ENCODE measurements around the gene SCARF1. TPM values are rescaled to one million over a fixed set of nuclear protein-coding genes. Genes with fewer than 3 reads are reported as not detected.
"Not testable (repeated sequence)": the region's sequence is repeated elsewhere in the genome, so short reads cannot be mapped to it uniquely, and the experiment has no call there.

Gene SCARF1
- total RNA-seq, 1 donor from 2014 or later: 289 TPM

- no peak overlapping the region for H3K27ac Mint-ChIP-seq (ENCODE audit: unreplicated experiment)
- H3K27me3 Mint-ChIP-seq (ENCODE audit: unreplicated experiment): peaks cover 2% of the 10 kb centered on the region
- H3K9me3 Mint-ChIP-seq (ENCODE audit: unreplicated experiment): no peaks in the 10 kb centered on the region
- peaks cover 57% of the 10 kb centered on the region for H3K36me3 Mint-ChIP-seq (ENCODE audit: low read depth, unreplicated experiment)
- H3K4me3 Mint-ChIP-seq (ENCODE audit: unreplicated experiment): no peak overlapping the region
- peaks cover 4% of the 10 kb centered on the region for H3K4me1 Mint-ChIP-seq (ENCODE audit: unreplicated experiment)
- no peak for TF ChIP-seq CTCF (IDR thresholded peaks at IDR 0.05; ENCODE audit: unreplicated experiment)
- DNase-seq (ENCODE audit: low spot score): no peak
Observed at GRCh38 chr17:1661045-1661444, 15.5 kb upstream of the SCARF1 start.

GRCh38 chr17:1658100-1658499 is 12.6 kb upstream of the SCARF1 start:
- H3K27ac Mint-ChIP-seq (ENCODE audit: unreplicated experiment): no peak overlapping the region
- H3K9me3 Mint-ChIP-seq (ENCODE audit: unreplicated experiment): no peaks in the 10 kb centered on the region
- TF ChIP-seq CTCF (IDR thresholded peaks at IDR 0.05; ENCODE audit: unreplicated experiment): no peak
- no peak for DNase-seq (ENCODE audit: low spot score)
- peak overlapping the region; percentile 79 for H3K4me3 Mint-ChIP-seq (ENCODE audit: unreplicated experiment)
- H3K36me3 Mint-ChIP-seq (ENCODE audit: low read depth, unreplicated experiment): peaks cover 74% of the 10 kb centered on the region
- H3K27me3 Mint-ChIP-seq (ENCODE audit: unreplicated experiment): peaks cover 7% of the 10 kb centered on the region
- peaks cover 4% of the 10 kb centered on the region for H3K4me1 Mint-ChIP-seq (ENCODE audit: unreplicated experiment)

- Mint-ChIP-seq H3K27me3 (ENCODE audit: unreplicated experiment) (peaks cover 8% of the 10 kb centered on the region), H3K4me1 (ENCODE audit: unreplicated experiment) (no peaks in the 10 kb centered on the region), H3K4me3 (ENCODE audit: unreplicated experiment) (peak overlapping the region; percentile 69), H3K36me3 (ENCODE audit: low read depth, unreplicated experiment) (peaks cover 54% of the 10 kb centered on the region), H3K27ac (ENCODE audit: unreplicated experiment) (no peak overlapping the region), H3K9me3 (ENCODE audit: unreplicated experiment) (no peaks in the 10 kb centered on the region)
- TF ChIP-seq CTCF (IDR thresholded peaks at IDR 0.05; ENCODE audit: unreplicated experiment): no peak
- DNase-seq (ENCODE audit: low spot score): no peak
Observed at GRCh38 chr17:1653735-1654134, 8.2 kb upstream of the SCARF1 start.

GRCh38 chr17:1652794-1653193 is 7.3 kb upstream of the SCARF1 start:
- not testable (repeated sequence) for H3K9me3 Mint-ChIP-seq (ENCODE audit: unreplicated experiment); H3K27ac Mint-ChIP-seq (ENCODE audit: unreplicated experiment); H3K27me3 Mint-ChIP-seq (ENCODE audit: unreplicated experiment); H3K4me1 Mint-ChIP-seq (ENCODE audit: unreplicated experiment); DNase-seq (ENCODE audit: low spot score)
- peaks cover 44% of the 10 kb centered on the region for H3K36me3 Mint-ChIP-seq (ENCODE audit: low read depth, unreplicated experiment)
- peak overlapping the region; percentile 63 for H3K4me3 Mint-ChIP-seq (ENCODE audit: unreplicated experiment)

- Mint-ChIP-seq H3K36me3 (ENCODE audit: low read depth, unreplicated experiment) (peaks cover 36% of the 10 kb centered on the region), H3K4me3 (ENCODE audit: unreplicated experiment) (no peak overlapping the region), H3K27me3 (ENCODE audit: unreplicated experiment) (peaks cover 8% of the 10 kb centered on the region), H3K4me1 (ENCODE audit: unreplicated experiment) (peaks cover 12% of the 10 kb centered on the region), H3K27ac (ENCODE audit: unreplicated experiment) (no peak overlapping the region), H3K9me3 (ENCODE audit: unreplicated experiment) (no peaks in the 10 kb centered on the region)
- no peak for DNase-seq (ENCODE audit: low spot score)
- no peak for TF ChIP-seq CTCF (IDR thresholded peaks at IDR 0.05; ENCODE audit: unreplicated experiment)
Observed at GRCh38 chr17:1651559-1651844, 6.0 kb upstream of the SCARF1 start.
